WI38 (cell line): Measurements from ENCODE around the gene SEMA5A.

Experiments used
- H3K4me3 ChIP-seq: 2 replicates; pipeline ENCODE4 v1.5.1; 2011; ENCODE audit warnings: low read depth, mild to moderate bottlenecking, control low read depth, low read length
- CTCF ChIP-seq: IDR thresholded peaks from 2 replicates; pipeline ENCODE4 v1.5.1; 2012; ENCODE audit warnings: low read depth, mild to moderate bottlenecking, control low read depth, low read length

The SEMA5A gene

GRCh38 chr5:9320652-9321051 is 225.2 kb downstream of the SEMA5A start:
- H3K4me3 ChIP-seq, result no peak overlapping the region
- TF ChIP-seq CTCF, result no peak

- H3K4me3 ChIP-seq, result no peak overlapping the region
- no peak for TF ChIP-seq CTCF
Measured at GRCh38 chr5:9318031-9318430, 227.8 kb downstream of the SEMA5A start.

- TF ChIP-seq CTCF, result no peak
Measured at GRCh38 chr5:9316733-9317132, 229.1 kb downstream of the SEMA5A start.

GRCh38 chr5:9316041-9316440 is 229.8 kb downstream of the SEMA5A start:
- no peak for TF ChIP-seq CTCF

More at GRCh38 chr5:9316733-9317132, 229.1 kb downstream of the SEMA5A start:
- no peak overlapping the region for H3K4me3 ChIP-seq

GRCh38 chr5:9314558-9314957 is 231.3 kb downstream of the SEMA5A start:
- no peak for TF ChIP-seq CTCF
- H3K4me3 ChIP-seq, result no peak overlapping the region

More at GRCh38 chr5:9316041-9316440, 229.8 kb downstream of the SEMA5A start:
- no peak overlapping the region for H3K4me3 ChIP-seq

- no peak overlapping the region for H3K4me3 ChIP-seq
- TF ChIP-seq CTCF, result no peak
Measured at GRCh38 chr5:9313751-9314150, 232.1 kb downstream of the SEMA5A start.

GRCh38 chr5:9307150-9307549 is 238.7 kb downstream of the SEMA5A start:
- no peak for TF ChIP-seq CTCF

More at GRCh38 chr5:9307150-9307549, 238.7 kb downstream of the SEMA5A start:
- no peak overlapping the region for H3K4me3 ChIP-seq
